Fibroblast of skin of left quadriceps (primary cell): ENCODE measurements around the gene MFN2.
"Not testable (repeated sequence)": the region's sequence is repeated elsewhere in the genome, so short reads cannot be mapped to it uniquely, and the experiment has no call there.

Source experiments
- DNase-seq, 2 experiments: peaks; one replicate each; pipeline ENCODE4 v3.0.0-alpha.2; 2013; ENCODE audit warnings: low read depth in 2 of 2

MFN2 gene

GRCh38 chr1:11979851-11980675, at the start of gene MFN2:
TSS of gene MFN2 (plus strand) at chr1:11980444. CDS start at chr1:11989169, 8,725 bp downstream.
- DNase-seq, result peak; percentile 93

GRCh38 chr1:11930571-11931445, 49.4 kb upstream of the MFN2 start:
- DNase-seq, result peak; percentile 65 to 68

GRCh38 chr1:11931845-11932244, 48.4 kb upstream of the MFN2 start:
- no peak for DNase-seq

- DNase-seq, result peak; percentile 83 to 85
Observed at GRCh38 chr1:11934302-11935056, 45.8 kb upstream of the MFN2 start, which contains the start of gene PLOD1. TSS of gene PLOD1 (plus strand) at chr1:11934717. CDS start at chr1:11934780, 63 bp downstream.

- no peak for DNase-seq
Observed at GRCh38 chr1:11935057-11935412, 45.2 kb upstream of the MFN2 start.

- not testable (repeated sequence) for DNase-seq
Observed at GRCh38 chr1:11935733-11936132, 44.5 kb upstream of the MFN2 start.

GRCh38 chr1:11938722-11939526, 41.3 kb upstream of the MFN2 start:
- DNase-seq, result no peak

- not testable (repeated sequence) for DNase-seq
Observed at GRCh38 chr1:11939794-11940193, 40.5 kb upstream of the MFN2 start.

GRCh38 chr1:11940260-11940921, 39.9 kb upstream of the MFN2 start:
- DNase-seq, result no peak

GRCh38 chr1:11942280-11942679, 38.0 kb upstream of the MFN2 start:
- DNase-seq, result no peak

GRCh38 chr1:11943619-11944018, 36.6 kb upstream of the MFN2 start:
- DNase-seq, result no peak

GRCh38 chr1:11944358-11944931, 35.8 kb upstream of the MFN2 start:
- no peak for DNase-seq

- DNase-seq, result no peak
Observed at GRCh38 chr1:11946647-11947046, 33.6 kb upstream of the MFN2 start.

GRCh38 chr1:11948822-11949458, 31.3 kb upstream of the MFN2 start:
- DNase-seq, result no peak

GRCh38 chr1:11951901-11952300, 28.3 kb upstream of the MFN2 start:
- no peak for DNase-seq

GRCh38 chr1:11952455-11953109, 27.7 kb upstream of the MFN2 start:
- no peak for DNase-seq

GRCh38 chr1:11955221-11955620, 25.0 kb upstream of the MFN2 start:
- DNase-seq, result no peak

GRCh38 chr1:11957398-11957797, 22.8 kb upstream of the MFN2 start:
- DNase-seq, result no peak

GRCh38 chr1:11957897-11958296, 22.3 kb upstream of the MFN2 start:
- no peak for DNase-seq
